NCI-H1417 (cell line): ENCODE results near the gene BAHD1.
"Not testable (repeated sequence)": the region's sequence is repeated elsewhere in the genome, so short reads cannot be mapped to it uniquely, and the experiment has no call there.

Experiments used
- DNase-seq, 3 experiments: peaks; one replicate each; lab custom pipeline; 2025; lab: John Stamatoyannopoulos, UW

Gene BAHD1

GRCh38 chr15:40445421-40445922, 4.7 kb downstream of the BAHD1 start:
- DNase-seq, result no peak

DNA sequence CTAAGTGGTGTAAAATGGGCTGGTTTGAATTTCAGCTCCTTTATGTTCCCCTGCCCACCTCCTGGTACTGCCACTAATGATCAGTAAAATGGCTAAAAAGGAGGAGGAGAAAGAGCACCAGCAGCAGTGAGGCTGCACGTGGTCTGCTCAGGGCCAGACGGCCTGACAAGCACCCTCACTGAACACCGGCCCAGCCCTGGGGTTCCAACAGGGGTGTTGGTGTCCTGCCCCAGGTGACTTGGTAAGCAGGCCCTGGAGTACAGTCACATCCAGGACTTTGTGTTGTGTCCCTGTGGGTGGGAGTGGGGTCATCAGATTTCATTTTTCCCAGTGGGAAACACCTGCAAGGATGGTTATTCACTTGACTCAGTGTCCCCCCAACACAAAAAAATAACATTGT, 5.4 kb downstream of the BAHD1 start:
- no peak for DNase-seq

- DNase-seq, result no peak
Observed at GRCh38 chr15:40448354-40448753, 7.6 kb downstream of the BAHD1 start.

DNA sequence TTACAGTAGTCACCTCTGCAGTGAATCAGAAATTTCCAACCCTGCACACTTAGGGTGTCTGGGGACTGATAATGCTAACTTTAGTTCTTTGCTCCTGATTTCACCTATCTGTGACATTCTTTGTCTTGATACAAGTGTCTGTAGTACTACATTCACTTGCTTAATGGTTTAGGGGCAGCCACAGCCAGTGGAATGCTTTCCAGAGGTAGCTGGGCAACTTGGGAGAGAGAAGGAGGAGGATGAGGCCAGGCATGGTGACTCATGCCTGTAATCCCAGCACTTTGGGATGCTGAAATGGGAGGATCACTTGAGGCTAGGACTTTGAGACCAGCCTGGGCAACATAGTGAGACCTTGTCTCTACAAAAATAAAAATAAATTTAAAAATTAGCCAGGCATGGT, 8.5 kb downstream of the BAHD1 start:
- no peak for DNase-seq

DNA sequence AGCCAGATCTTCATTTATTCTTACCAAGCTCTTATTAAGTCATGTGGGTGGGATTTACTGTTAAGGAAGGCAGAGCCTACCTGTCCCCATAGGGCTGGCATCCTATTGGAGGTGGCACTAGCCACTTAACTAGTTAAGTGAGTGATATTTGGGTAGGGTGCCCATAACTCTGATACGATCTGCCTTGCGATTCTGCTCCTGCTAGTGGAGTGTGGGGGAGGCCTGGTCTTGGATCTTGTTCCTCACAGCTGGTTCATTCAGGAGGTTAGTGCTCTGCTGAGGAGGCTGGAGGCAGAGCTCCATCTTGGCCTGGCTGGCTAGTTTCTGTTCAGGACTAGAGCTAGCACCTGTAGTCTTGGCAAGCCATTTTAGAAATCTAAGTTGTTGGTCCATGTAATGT, 9.3 kb downstream of the BAHD1 start:
- DNase-seq, result no peak

DNA sequence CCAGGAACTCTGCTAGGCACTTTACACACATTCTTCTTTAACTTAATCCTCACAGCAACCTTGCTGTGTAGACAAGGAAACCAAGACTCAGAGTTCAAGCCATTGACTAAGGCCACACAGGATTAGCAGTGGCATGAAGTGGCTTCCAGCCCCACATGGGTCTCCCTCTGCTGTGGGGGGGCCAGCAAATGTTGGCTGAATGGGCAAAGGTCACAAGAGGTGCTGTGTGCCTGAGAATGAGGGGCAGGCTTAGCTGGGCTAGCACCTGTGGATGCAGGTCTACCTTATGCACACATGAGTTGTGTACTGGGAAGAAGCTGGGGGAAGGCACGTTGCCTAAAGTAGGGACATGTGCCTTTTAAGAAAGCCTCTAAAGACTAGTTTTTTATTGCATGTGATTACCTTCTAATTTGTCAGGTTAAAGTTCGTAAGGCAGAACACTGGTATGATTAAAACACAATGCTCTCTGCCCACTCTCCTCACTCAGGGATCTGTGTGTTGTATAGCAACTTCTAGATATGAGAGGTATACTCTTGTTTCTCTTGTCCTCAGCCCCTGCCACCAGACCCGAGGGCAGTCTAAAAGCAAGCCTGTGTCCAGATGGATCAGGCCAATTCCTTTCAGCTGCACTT, 10.9 kb downstream of the BAHD1 start:
- no peak for DNase-seq

- no peak for DNase-seq
Observed at GRCh38 chr15:40452296-40453090, 11.7 kb downstream of the BAHD1 start.

- DNase-seq, result not testable (repeated sequence)
Observed at GRCh38 chr15:40453941-40454340, 13.2 kb downstream of the BAHD1 start.

DNA sequence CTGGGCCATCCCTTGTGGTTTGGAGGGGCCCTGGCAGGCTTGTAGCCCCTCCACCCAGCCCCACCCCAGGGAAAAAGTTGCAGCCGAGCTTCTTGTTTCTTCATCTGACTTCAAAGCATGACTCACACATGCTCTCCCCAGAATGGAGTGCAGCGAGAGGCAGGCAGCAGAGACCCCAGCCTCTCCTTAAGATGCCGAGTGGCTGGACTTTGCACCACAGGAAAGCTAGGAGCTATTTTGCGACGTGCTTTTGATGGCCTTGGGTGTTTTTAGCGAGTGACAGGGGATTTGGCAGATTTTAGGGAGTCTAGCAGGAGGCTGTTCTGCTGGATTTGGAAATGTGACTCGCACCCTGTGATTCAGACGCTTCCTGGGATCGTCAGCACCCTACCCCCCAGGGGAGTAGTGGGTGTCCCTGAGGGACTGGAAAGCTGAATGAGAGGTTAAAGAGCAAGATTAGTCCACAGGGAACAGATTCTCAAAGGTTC, 14.2 kb downstream of the BAHD1 start:
- DNase-seq, result no peak

GRCh38 chr15:40456299-40456712, 15.6 kb downstream of the BAHD1 start:
- DNase-seq, result no peak

GRCh38 chr15:40456738-40457137, 16.0 kb downstream of the BAHD1 start:
- DNase-seq, result no peak

DNA sequence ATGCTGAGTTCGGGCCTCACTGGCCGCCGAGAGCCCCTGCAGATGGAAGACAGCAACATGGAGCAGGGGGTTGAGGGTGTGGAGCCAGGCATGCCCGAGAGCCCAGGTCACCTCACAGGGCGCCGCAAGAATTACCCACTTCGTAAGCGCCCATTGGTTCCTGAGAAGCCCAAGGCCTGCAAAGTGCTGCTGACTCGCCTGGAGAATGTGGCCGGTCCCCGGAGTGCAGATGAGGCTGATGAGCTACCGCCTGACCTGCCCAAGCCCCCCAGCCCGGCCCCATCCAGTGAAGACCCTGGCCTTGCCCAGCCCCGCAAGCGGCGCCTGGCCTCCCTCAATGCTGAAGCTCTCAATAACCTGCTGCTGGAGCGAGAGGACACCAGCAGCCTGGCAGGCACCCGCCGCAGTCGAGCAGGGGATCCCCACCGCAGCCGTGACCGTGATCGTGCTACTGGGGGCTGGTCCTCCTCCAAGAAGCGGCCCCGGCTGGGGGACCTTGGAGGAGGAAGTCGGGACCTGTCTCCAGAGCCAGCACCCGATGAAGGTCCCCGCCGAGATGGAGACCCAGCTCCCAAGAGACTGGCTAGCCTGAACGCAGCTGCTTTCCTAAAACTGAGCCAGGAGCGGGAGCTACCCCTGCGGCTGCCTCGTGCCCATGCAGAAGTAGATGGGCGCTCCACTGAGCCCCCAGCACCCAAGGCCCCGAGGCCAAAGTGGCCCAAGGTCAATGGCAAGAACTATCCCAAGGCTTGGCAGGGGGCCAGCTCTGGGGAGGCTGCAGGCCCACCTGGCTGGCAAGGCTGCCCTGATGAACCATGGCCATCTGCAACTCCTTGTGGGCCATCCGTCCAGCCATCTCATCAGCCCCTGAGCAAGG, 18.0 kb downstream of the BAHD1 start:
- no peak for DNase-seq

- no peak for DNase-seq
Observed at GRCh38 chr15:40459391-40460015, 18.8 kb downstream of the BAHD1 start.

- DNase-seq, result no peak
Observed at GRCh38 chr15:40460404-40460803, 19.7 kb downstream of the BAHD1 start.

GRCh38 chr15:40461958-40462357, 21.2 kb downstream of the BAHD1 start:
- no peak for DNase-seq

DNA sequence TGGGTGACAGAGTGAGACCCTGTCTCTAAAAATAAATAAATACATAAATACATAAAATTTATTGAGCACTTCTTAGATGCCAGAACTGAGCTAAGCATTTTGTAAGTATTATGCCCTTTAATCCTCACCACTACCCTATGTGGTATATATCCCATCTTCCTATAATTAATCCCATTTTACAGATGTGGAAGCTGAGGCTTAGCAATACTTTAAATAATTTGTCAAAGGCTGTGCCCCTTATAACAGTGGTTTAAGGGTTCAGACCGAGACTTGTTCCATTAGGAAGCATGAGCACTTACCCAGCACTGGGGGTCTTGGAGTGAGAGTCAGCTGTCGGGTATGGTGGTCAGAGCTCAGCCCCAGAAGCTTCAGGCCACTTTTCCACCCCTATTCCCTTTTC, 22.5 kb downstream of the BAHD1 start:
- DNase-seq, result no peak

- no peak for DNase-seq
Observed at GRCh38 chr15:40463886-40464545, 23.3 kb downstream of the BAHD1 start.

- no peak for DNase-seq
Observed at GRCh38 chr15:40464595-40465185, 23.9 kb downstream of the BAHD1 start.

- DNase-seq, result no peak
Observed at GRCh38 chr15:40465939-40466338, 25.2 kb downstream of the BAHD1 start.

- no peak for DNase-seq
Observed at GRCh38 chr15:40466426-40467260, 25.9 kb downstream of the BAHD1 start.
